Transverse colon (tissue), 4 donors: ENCODE data around the gene AEBP2. TPM values are rescaled to one million over a fixed set of nuclear protein-coding genes. Genes with fewer than 3 reads are reported as not detected.

Experiments
- DNase-seq: peaks from one replicate; pipeline ENCODE4 v3.0.0-alpha.2; 2019
- H3K27ac ChIP-seq, 4 donors: fragments of 200-600 bp; sonication (generic); 2 replicates each; pipeline ENCODE4 v1.5.1; 2016 to 2018; ENCODE audit warnings: inconsistent platforms in 4 of 4
- H3K27me3 ChIP-seq: fragments of 200-600 bp; sonication (generic); 2 replicates; pipeline ENCODE4 v1.5.1; 2017; ENCODE audit warnings: inconsistent platforms
- H3K36me3 ChIP-seq, 4 donors: fragments of 200-600 bp; sonication (generic); 2 replicates each; pipeline ENCODE4 v1.5.1; 2017 to 2019; ENCODE audit warnings: inconsistent platforms in 4 of 4
- H3K4me1 ChIP-seq, 4 donors: fragments of 200-600 bp; sonication (generic); 2 replicates each; pipeline ENCODE4 v1.5.1; 2017 to 2020; ENCODE audit warnings: inconsistent platforms in 4 of 4
- H3K4me3 ChIP-seq, 4 donors: fragments of 200-600 bp; sonication (generic); 1 replicate in 1 of 4; 2 replicates in 3 of 4; pipeline versions ENCODE4 v1.5.1 to v1.6.1; 2017 to 2019; ENCODE audit warnings: inconsistent platforms in 4 of 4
- H3K9me3 ChIP-seq, 2 donors: fragments of 200-600 bp; sonication (generic); 2 replicates each; pipeline ENCODE4 v1.5.1; 2017 to 2019; ENCODE audit warnings: inconsistent platforms in 2 of 2
- EP300 ChIP-seq: sonication (generic); formaldehyde crosslinking; IDR thresholded peaks from one replicate; pipeline ENCODE4 v1.6.1; 2017; ENCODE audit warnings: antibody characterized with exemption, low read depth
- POLR2A ChIP-seq: fragments of 450-650 bp; IDR thresholded peaks from one replicate; pipeline ENCODE4 v1.6.1; 2016; ENCODE audit warnings: antibody characterized with exemption, mild to moderate bottlenecking, moderate library complexity
- POLR2AphosphoS5 ChIP-seq, 3 donors: sonication (generic); formaldehyde crosslinking; IDR thresholded peaks; one replicate each; pipeline ENCODE4 v1.6.1; 2016; ENCODE audit warnings: antibody characterized with exemption in 3 of 3
- WGBS, 2 donors: methylation state at CpG; one replicate each; pipeline ENCODE4 v1.1.5; 2018; ENCODE audit warnings: low coverage in 1 of 2; 5-methylcytosine and 5-hydroxymethylcytosine counted together
- in situ Hi-C, 4 donors: fragments of 200-750 bp; cut with MboI; loops; one replicate each; pipeline versions ENCODE4 v1.15.0 to v1.15.1; 2017; ENCODE audit warnings: low sequenced_read_pairs in 3 of 4, low pct_ligation_motif_present in 1 of 4, low pct_unique_long_range_greater_than_20kb in 1 of 4
- intact Hi-C: fragments of 100-400 bp; cut with DNase I; formaldehyde crosslinking; loops from one replicate; pipeline ENCODE4 v1.15.1; 2023; ENCODE audit warnings: low total_unique reads
- total RNA-seq, 4 donors: library from RNA; depleted of rRNA; stranded (reverse); fragments of >200 nt; gene quantifications; one replicate each; pipeline ENCODE4 v1.1.0, GENCODE V29; 2016
- TF ChIP-seq, protein P1 (sequence below), 5 experiments: fragments of 200-600 bp in 3 of 5; fragments of 450-650 bp in 2 of 5; sonication (generic) in 3 of 5; IDR thresholded peaks; 1 replicate in 2 of 5; 2 replicates in 3 of 5; pipeline ENCODE4 v1.5.1; 2016 to 2017; ENCODE audit warnings: antibody characterized with exemption in 5 of 5, inconsistent platforms in 3 of 5, mild to moderate bottlenecking in 2 of 5, moderate library complexity in 1 of 5

AEBP2 gene
- total RNA-seq, 4 donors from 2014 or later, result 12.5 to 37.3 (median 32.2) TPM

GRCh38 chr12:19527866-19528265 is 88.6 kb downstream of the AEBP2 start:
- TF ChIP-seq, protein P1, sequence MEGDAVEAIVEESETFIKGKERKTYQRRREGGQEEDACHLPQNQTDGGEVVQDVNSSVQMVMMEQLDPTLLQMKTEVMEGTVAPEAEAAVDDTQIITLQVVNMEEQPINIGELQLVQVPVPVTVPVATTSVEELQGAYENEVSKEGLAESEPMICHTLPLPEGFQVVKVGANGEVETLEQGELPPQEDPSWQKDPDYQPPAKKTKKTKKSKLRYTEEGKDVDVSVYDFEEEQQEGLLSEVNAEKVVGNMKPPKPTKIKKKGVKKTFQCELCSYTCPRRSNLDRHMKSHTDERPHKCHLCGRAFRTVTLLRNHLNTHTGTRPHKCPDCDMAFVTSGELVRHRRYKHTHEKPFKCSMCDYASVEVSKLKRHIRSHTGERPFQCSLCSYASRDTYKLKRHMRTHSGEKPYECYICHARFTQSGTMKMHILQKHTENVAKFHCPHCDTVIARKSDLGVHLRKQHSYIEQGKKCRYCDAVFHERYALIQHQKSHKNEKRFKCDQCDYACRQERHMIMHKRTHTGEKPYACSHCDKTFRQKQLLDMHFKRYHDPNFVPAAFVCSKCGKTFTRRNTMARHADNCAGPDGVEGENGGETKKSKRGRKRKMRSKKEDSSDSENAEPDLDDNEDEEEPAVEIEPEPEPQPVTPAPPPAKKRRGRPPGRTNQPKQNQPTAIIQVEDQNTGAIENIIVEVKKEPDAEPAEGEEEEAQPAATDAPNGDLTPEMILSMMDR (IDR thresholded peaks at IDR 0.05), result no peak
- TF ChIP-seq POLR2A, result no peak
- no peak for TF ChIP-seq EP300
- no peak for TF ChIP-seq POLR2AphosphoS5 (IDR thresholded peaks at IDR 0.05)
- Histone ChIP-seq H3K36me3 (no peaks in the 10 kb centered on the region), H3K27ac (no peak overlapping the region), H3K4me1 (no peaks in the 10 kb centered on the region), H3K27me3 (no peaks in the 10 kb centered on the region), H3K9me3 (no peaks in the 10 kb centered on the region), H3K4me3 (no peak overlapping the region)
- in situ Hi-C loops (no loop called here), intact Hi-C loops (no loop called here)
- 56 to 92% methylated on average over 3 of the region's 3 CpGs for whole genome bisulfite sequencing, 2 donors
- DNase-seq, result no peak

DNA sequence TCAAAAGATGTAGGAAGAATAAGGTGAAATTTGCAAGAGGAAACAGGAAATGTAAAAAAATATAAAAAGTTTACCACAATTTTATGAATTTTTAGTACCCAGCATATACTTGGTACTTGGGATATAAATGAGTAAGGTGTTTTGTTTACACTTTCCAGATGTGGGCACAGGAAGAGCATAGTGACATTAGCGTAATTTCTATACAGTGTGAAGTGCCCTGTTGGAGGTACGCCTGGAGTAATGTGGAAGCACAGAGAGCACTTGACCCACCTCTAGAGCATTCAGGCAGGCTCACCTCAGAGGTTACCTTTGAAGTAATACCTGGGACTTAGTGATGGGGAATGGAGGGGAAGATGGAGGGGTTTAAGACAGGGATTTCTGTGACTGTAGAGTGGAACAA is 89.5 kb downstream of the AEBP2 start:
- Histone ChIP-seq H3K36me3 (no peaks in the 10 kb centered on the region), H3K27me3 (no peaks in the 10 kb centered on the region), H3K4me1 (no peaks in the 10 kb centered on the region), H3K27ac (no peak overlapping the region), H3K4me3 (no peak overlapping the region), H3K9me3 (no peaks in the 10 kb centered on the region)
- in situ Hi-C loops (no loop called here), intact Hi-C loops (no loop called here)
- TF ChIP-seq POLR2AphosphoS5 (IDR thresholded peaks at IDR 0.05) (no peak), POLR2A (no peak), EP300 (no peak)
- TF ChIP-seq, protein P1 (IDR thresholded peaks at IDR 0.05), result no peak
- DNase-seq, result no peak
- 94% methylated on average over 2 of the region's 2 CpGs; no CpG with 5 or more reads in 1 of the 2 donors for WGBS, 2 donors

- in situ Hi-C loops, result no loop called here
- WGBS, 2 donors, result 68 to 72% methylated on average over 6 of the region's 6 CpGs
- DNase-seq, result no peak
These were observed 90.8 kb downstream of the AEBP2 start for GRCh38 chr12:19529951-19530636.

DNA sequence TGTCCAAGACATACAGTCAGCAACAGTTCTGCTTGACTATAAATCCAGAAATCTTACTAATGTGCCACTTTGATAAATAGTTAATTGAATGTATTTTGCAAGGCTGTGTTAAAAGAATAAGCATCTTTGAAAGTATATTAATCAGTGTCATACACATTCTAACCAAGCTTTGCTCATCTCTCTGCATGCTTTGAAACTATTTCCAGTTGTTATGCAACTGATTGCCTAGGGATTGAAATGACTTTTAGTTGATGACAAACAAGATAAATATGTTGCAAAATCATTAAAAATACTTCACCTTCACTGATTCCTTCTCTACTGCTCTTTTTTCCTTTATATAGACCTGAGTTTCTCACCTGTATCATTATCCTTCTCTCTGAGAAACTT is 91.3 kb downstream of the AEBP2 start:
- TF ChIP-seq, protein P1 (IDR thresholded peaks at IDR 0.05), result no peak
- no peak for TF ChIP-seq EP300
- TF ChIP-seq POLR2AphosphoS5 (IDR thresholded peaks at IDR 0.05), result no peak
- TF ChIP-seq POLR2A, result no peak
- in situ Hi-C loops, result no loop called here

More at GRCh38 chr12:19529951-19530636, 90.8 kb downstream of the AEBP2 start:
- no peak overlapping the region for H3K27ac ChIP-seq
- intact Hi-C loops, result no loop called here
- H3K9me3 ChIP-seq, result no peaks in the 10 kb centered on the region
- no peak for TF ChIP-seq POLR2A
- TF ChIP-seq POLR2AphosphoS5 (IDR thresholded peaks at IDR 0.05), result no peak
- no peak for TF ChIP-seq EP300
- TF ChIP-seq, protein P1 (IDR thresholded peaks at IDR 0.05), result no peak
- no peak overlapping the region for H3K4me3 ChIP-seq
- H3K36me3 ChIP-seq, result no peaks in the 10 kb centered on the region
- no peaks in the 10 kb centered on the region for H3K4me1 ChIP-seq
- H3K27me3 ChIP-seq, result no peaks in the 10 kb centered on the region

More for the DNA sequence above, 91.3 kb downstream of the AEBP2 start:
- Histone ChIP-seq H3K36me3 (no peaks in the 10 kb centered on the region), H3K27ac (no peak overlapping the region), H3K4me3 (no peak overlapping the region), H3K4me1 (no peaks in the 10 kb centered on the region), H3K27me3 (no peaks in the 10 kb centered on the region), H3K9me3 (no peaks in the 10 kb centered on the region)
- intact Hi-C loops, result no loop called here
- DNase-seq, result no peak
